GM12878 (cell line): ENCODE results near the gene SAMD3. TPM values are rescaled to one million over a fixed set of nuclear protein-coding genes. Genes with fewer than 3 reads are reported as not detected.

Experiments
- ATAC-seq: fragments of 200-7000 bp; cut with Tn5 transposase; 3 replicates; pipeline ENCODE4 v1.9.1; 2020; ENCODE audit warnings: mild to moderate bottlenecking, moderate library complexity
- BruUV-seq: library from RNA; stranded (reverse); fragments of 400-500 nt; replicated peaks from 2 replicates; lab custom pipeline; 2021; lab: Mats Ljungman, UMichigan
- CTCF ChIA-PET: fragments of 300-600 bp; sonication (Branson Sonifier 250); formaldehyde crosslinking; extraction: SDS; loops from one replicate; lab custom pipeline; 2021; ENCODE audit warnings: inconsistent platforms; lab: Yijun Ruan, JAX
- POLR2A ChIA-PET: fragments of 350-600 bp; formaldehyde crosslinking; extraction: SDS; loops from one replicate; lab custom pipeline; 2021; ENCODE audit warnings: inconsistent platforms; lab: Charles Lee
- RAD21 ChIA-PET: fragments of 300-600 bp; sonication (Branson Sonifier 250); formaldehyde crosslinking; loops from one replicate; lab custom pipeline; 2023; ENCODE audit warnings: antibody characterized with exemption; ENCODE audit not compliant: unreplicated experiment; lab: Charles Lee
- SMC1A ChIA-PET: fragments of 300-600 bp; sonication (Branson Sonifier 250); formaldehyde crosslinking; loops from one replicate; lab custom pipeline; 2023; ENCODE audit not compliant: unreplicated experiment, uncharacterized antibody; lab: Charles Lee
- DNase-seq: peaks from one replicate; pipeline ENCODE4 v3.0.0-alpha.2; 2011; ENCODE audit warnings: low read depth, low spot score
- FAIRE-seq: peaks from 3 replicates; lab custom pipeline; 2011; peaks lifted over from hg19 to GRCh38; lab: Jason Lieb, UNC
- H2AFZ ChIP-seq: 2 replicates; pipeline ENCODE4 v1.6.0; 2011; ENCODE audit warnings: low read depth, low read length, control low read depth; ENCODE audit not compliant: control insufficient read depth
- H3K27ac ChIP-seq: 2 replicates; pipeline ENCODE4 v1.5.1; 2011; ENCODE audit warnings: control low read depth; ENCODE audit not compliant: control insufficient read depth, insufficient read depth
- H3K27me3 ChIP-seq, 2 experiments: replicated peaks in 1 of 2; 2 replicates each; pipeline versions ENCODE4 v1.6.0 to v1.6.1; 2011; ENCODE audit warnings: low read length in 1 of 2; ENCODE audit not compliant: control insufficient read depth in 2 of 2, insufficient read depth in 2 of 2
- H3K36me3 ChIP-seq, 2 experiments: 2 replicates each; pipeline ENCODE4 v1.5.1; 2011; ENCODE audit warnings: low read length in 1 of 2; ENCODE audit not compliant: control insufficient read depth in 2 of 2, insufficient read depth in 2 of 2
- H3K4me1 ChIP-seq: 2 replicates; pipeline ENCODE4 v1.6.1; 2011; ENCODE audit warnings: mild to moderate bottlenecking, low read length, moderate library complexity, mixed read lengths; ENCODE audit not compliant: control insufficient read depth, insufficient read depth
- H3K4me2 ChIP-seq: 2 replicates; pipeline ENCODE4 v1.6.0; 2011; ENCODE audit warnings: control low read depth; ENCODE audit not compliant: control insufficient read depth, insufficient read depth
- H3K4me3 ChIP-seq: fragments of 200-600 bp; sonication (generic); 2 replicates; pipeline ENCODE4 v1.5.1; 2016
- H3K79me2 ChIP-seq: 2 replicates; pipeline ENCODE4 v1.6.0; 2011; ENCODE audit warnings: low read length; ENCODE audit not compliant: control insufficient read depth, insufficient read depth
- H3K9ac ChIP-seq: 2 replicates; pipeline ENCODE4 v1.8.0; 2011; ENCODE audit warnings: low read length, control low read depth, mixed read lengths; ENCODE audit not compliant: control insufficient read depth, insufficient read depth
- H3K9me3 ChIP-seq: replicated peaks from 3 replicates; pipeline ENCODE4 v1.5.1; 2011; ENCODE audit warnings: mild to moderate bottlenecking, low read length; ENCODE audit not compliant: control insufficient read depth, insufficient read depth
- H4K20me1 ChIP-seq: 2 replicates; pipeline ENCODE4 v1.6.0; 2011; ENCODE audit not compliant: control insufficient read depth, insufficient read depth
- GABPA ChIP-seq: IDR thresholded peaks from 2 replicates; pipeline ENCODE4 v1.6.1; 2014; ENCODE audit warnings: antibody characterized with exemption, low read depth, mild to moderate bottlenecking, inconsistent platforms
- HDGF ChIP-seq: fragments of 450-650 bp; IDR thresholded peaks from 2 replicates; pipeline ENCODE4 v1.6.1; 2016; ENCODE audit warnings: antibody characterized with exemption
- KAT2A ChIP-seq: conservative IDR thresholded peaks from 2 replicates; pipeline ENCODE4 v1.6.1; 2011; ENCODE audit warnings: low read depth, low read length; ENCODE audit not compliant: control insufficient read depth
- NFYB ChIP-seq: IDR thresholded peaks from 2 replicates; pipeline ENCODE4 v1.6.1; 2011; ENCODE audit warnings: low read depth, mild to moderate bottlenecking, low read length, improper control_type of control experiment, moderate library complexity; ENCODE audit not compliant: insufficient read depth
- POU2F2 ChIP-seq: IDR thresholded peaks from 3 replicates; pipeline ENCODE4 v1.6.1; 2011; ENCODE audit warnings: low read depth, mild to moderate bottlenecking, low read length, borderline replicate concordance
- SREBF2 ChIP-seq: IDR thresholded peaks from 2 replicates; pipeline ENCODE4 v1.6.1; 2012; ENCODE audit warnings: mild to moderate bottlenecking, low read length
- TBL1XR1 ChIP-seq: IDR thresholded peaks from 2 replicates; pipeline ENCODE4 v1.6.1; 2012; ENCODE audit warnings: low read depth, low read length, improper control_type of control experiment
- WGBS: methylation state at CpG from one replicate; pipeline ENCODE4 v1.1.6; 2016; ENCODE audit warnings: low lambda C conversion rate; ENCODE audit not compliant: insufficient replicate concordance, insufficient coverage; ENCODE audit errors: missing lambda C conversion rate; 5-methylcytosine and 5-hydroxymethylcytosine counted together
- in situ Hi-C: fragments of 300-500 bp; cut with MboI; formaldehyde crosslinking; loops from 9 replicates; pipeline ENCODE4 v1.14.3; 2018; ENCODE audit warnings: mixed read lengths
- intact Hi-C: fragments of 100-400 bp; cut with micrococcal nuclease; formaldehyde crosslinking; loops from one replicate; pipeline ENCODE4 v1.14.2; 2022; ENCODE audit not compliant: unreplicated experiment
- polyA plus RNA-seq, 11 experiments: library from polyadenylated mRNA; depleted of rRNA in 4 of 11; unstranded in 6 of 11; stranded (reverse) in 5 of 11; fragments of >200 nt; fragmentation: Nextera tagmentation in 4 of 11; fragmentation: Illumina TruSeq in 1 of 11; extraction: Ambion mirVana in 4 of 11; extraction: Trizol in 1 of 11; gene quantifications; 1 replicate in 1 of 11; 2 replicates in 10 of 11; pipeline versions ENCODE4 v1.2.1 to v1.2.3, GENCODE V29; 2011 to 2016; ENCODE audit warnings: inconsistent platforms in 2 of 11, missing spikeins in 2 of 11, low read depth in 1 of 11
- total RNA-seq, 4 experiments: library from RNA; depleted of rRNA in 3 of 4; stranded (reverse); fragments of >200 nt in 3 of 4; fragmentation: Illumina TruSeq in 1 of 4; extraction: Trizol in 1 of 4; gene quantifications; 2 replicates each; pipeline versions ENCODE4 v1.2.1 to v1.2.3, GENCODE V29; 2013 to 2021
- TF ChIP-seq, protein P1 (sequence below): fragments of 450-650 bp; conservative IDR thresholded peaks from 2 replicates; pipeline ENCODE4 v1.6.1; 2017; ENCODE audit warnings: mild to moderate bottlenecking, moderate library complexity
- TF ChIP-seq, protein P2 (sequence below): fragments of 150-350 bp; IDR thresholded peaks from 2 replicates; pipeline ENCODE4 v1.6.1; 2016; ENCODE audit warnings: low read depth, low read length
- TF ChIP-seq, protein P3 (sequence below): IDR thresholded peaks from 2 replicates; pipeline ENCODE4 v1.6.1; 2011; ENCODE audit warnings: mild to moderate bottlenecking, low read depth, low read length, moderate library complexity; ENCODE audit not compliant: insufficient replicate concordance
- TF ChIP-seq, protein P4 (sequence below): fragments of 450-650 bp; IDR thresholded peaks from 2 replicates; pipeline ENCODE4 v1.6.1; 2017; ENCODE audit warnings: antibody characterized with exemption, mild to moderate bottlenecking, moderate library complexity

The SAMD3 gene
- total and polyA plus RNA-seq, 10 of the 15 experiments (the other 5 are each of a cell fraction or from before 2014, with no cell fraction given), result 0.04 to 2.3 (median 0.39) TPM; not detected in 2

DNA sequence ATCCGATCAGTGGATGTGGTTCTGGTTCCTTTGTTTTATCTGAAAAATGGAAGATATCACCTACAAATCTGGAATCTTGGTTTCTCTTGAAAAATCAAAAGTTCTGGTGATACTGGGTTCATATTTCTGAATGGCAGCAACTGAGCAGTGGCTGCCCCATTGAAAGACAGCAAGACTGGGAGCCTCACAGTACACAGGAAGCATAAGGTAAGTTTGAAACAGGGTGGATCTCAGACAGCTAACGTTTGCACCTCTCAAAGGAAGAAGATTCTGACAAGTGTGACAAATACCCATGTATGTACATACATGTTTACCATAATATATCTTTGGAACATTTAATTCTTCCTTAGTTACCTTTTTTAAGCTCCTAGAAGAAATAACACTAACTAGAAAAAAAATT lies at the start of gene SAMD3 (continued):
- TF ChIP-seq, protein P1, sequence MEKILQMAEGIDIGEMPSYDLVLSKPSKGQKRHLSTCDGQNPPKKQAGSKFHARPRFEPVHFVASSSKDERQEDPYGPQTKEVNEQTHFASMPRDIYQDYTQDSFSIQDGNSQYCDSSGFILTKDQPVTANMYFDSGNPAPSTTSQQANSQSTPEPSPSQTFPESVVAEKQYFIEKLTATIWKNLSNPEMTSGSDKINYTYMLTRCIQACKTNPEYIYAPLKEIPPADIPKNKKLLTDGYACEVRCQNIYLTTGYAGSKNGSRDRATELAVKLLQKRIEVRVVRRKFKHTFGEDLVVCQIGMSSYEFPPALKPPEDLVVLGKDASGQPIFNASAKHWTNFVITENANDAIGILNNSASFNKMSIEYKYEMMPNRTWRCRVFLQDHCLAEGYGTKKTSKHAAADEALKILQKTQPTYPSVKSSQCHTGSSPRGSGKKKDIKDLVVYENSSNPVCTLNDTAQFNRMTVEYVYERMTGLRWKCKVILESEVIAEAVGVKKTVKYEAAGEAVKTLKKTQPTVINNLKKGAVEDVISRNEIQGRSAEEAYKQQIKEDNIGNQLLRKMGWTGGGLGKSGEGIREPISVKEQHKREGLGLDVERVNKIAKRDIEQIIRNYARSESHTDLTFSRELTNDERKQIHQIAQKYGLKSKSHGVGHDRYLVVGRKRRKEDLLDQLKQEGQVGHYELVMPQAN, result no peak

DNA sequence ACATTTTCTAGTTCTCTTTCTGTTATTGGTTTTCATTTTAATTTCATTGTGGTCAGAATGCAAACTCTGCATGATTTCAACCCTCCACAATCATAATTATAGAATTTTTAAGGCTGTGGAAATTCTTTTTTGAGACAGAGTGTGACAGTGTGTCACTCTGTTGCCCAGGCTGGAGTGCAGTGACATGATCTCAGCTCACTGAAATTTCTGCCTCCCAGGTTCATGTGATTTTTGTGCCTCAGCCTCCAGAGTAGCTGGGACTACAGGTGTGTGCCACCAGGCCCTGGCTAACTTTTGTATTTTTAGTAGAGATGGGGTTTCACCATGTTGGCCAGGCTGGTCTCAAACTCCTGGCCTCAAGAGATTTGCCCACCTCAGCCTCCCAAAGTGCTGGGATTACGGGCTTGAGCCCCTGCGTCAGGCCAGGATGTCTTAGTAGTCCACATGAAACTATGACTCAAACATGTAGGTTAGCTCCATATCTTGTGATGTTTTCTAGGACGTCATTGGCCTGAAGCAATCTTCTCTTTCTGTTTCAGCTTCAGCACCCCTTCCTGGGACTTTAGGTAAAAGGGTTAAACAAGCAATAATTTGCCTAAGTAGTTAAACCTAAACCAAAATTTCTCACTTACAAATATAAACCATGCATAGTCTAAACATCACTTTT lies 47.4 kb upstream of the SAMD3 start:
- SMC1A ChIA-PET, result interaction anchor here (1.4 to 1.7 kb wide), 3 partner anchors 9 to 14 kb away, joined by 4 to 8 read pairs (median 4); no protein-coding TSS in a partner anchor
- Histone ChIP-seq H3K27ac (peak overlapping the region; percentile 61), H3K9me3 (peaks cover 18% of the 10 kb centered on the region), H3K4me3 (no peak overlapping the region), H3K79me2 (no peaks in the 10 kb centered on the region; the same call in none of the 2 replicates), H3K27me3 (no peaks in the 10 kb centered on the region), H3K4me2 (peak overlapping the region; percentile 32; the same call in 1 of the 2 replicates), H2AFZ (no peak overlapping the region), H3K9ac (peak overlapping the region; percentile 27), H3K36me3 (no peaks in the 10 kb centered on the region; a peak in 1 of 4 replicates), H4K20me1 (no peaks in the 10 kb centered on the region), H3K4me1 (0 out of 2 replicates have a peak, but pooled peaks cover 6% of the 10 kb centered on the region)
- ATAC-seq (peak; percentile 95), DNase-seq (no peak), FAIRE-seq (no peak)
- CTCF ChIA-PET, result no interaction called here
- BruUV-seq, result no TSS peak
- in situ Hi-C loops, result no loop called here
- POLR2A ChIA-PET, result no interaction called here
- RAD21 ChIA-PET, result interaction anchor here (0.6 kb wide), 1 partner anchor 36 kb away, joined by 3 read pairs; no protein-coding TSS in a partner anchor
- intact Hi-C loops, result no loop called here
- WGBS, result 13% methylated on average over 3 of the region's 3 CpGs
- TF ChIP-seq SREBF2 (no peak), KAT2A (no peak), NFYB (no peak), TBL1XR1 (no peak), GABPA (no peak), HDGF (no peak), POU2F2 (no peak)
- TF ChIP-seq, protein P2, sequence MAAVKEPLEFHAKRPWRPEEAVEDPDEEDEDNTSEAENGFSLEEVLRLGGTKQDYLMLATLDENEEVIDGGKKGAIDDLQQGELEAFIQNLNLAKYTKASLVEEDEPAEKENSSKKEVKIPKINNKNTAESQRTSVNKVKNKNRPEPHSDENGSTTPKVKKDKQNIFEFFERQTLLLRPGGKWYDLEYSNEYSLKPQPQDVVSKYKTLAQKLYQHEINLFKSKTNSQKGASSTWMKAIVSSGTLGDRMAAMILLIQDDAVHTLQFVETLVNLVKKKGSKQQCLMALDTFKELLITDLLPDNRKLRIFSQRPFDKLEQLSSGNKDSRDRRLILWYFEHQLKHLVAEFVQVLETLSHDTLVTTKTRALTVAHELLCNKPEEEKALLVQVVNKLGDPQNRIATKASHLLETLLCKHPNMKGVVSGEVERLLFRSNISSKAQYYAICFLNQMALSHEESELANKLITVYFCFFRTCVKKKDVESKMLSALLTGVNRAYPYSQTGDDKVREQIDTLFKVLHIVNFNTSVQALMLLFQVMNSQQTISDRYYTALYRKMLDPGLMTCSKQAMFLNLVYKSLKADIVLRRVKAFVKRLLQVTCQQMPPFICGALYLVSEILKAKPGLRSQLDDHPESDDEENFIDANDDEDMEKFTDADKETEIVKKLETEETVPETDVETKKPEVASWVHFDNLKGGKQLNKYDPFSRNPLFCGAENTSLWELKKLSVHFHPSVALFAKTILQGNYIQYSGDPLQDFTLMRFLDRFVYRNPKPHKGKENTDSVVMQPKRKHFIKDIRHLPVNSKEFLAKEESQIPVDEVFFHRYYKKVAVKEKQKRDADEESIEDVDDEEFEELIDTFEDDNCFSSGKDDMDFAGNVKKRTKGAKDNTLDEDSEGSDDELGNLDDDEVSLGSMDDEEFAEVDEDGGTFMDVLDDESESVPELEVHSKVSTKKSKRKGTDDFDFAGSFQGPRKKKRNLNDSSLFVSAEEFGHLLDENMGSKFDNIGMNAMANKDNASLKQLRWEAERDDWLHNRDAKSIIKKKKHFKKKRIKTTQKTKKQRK, result no peak
- TF ChIP-seq, protein P3, sequence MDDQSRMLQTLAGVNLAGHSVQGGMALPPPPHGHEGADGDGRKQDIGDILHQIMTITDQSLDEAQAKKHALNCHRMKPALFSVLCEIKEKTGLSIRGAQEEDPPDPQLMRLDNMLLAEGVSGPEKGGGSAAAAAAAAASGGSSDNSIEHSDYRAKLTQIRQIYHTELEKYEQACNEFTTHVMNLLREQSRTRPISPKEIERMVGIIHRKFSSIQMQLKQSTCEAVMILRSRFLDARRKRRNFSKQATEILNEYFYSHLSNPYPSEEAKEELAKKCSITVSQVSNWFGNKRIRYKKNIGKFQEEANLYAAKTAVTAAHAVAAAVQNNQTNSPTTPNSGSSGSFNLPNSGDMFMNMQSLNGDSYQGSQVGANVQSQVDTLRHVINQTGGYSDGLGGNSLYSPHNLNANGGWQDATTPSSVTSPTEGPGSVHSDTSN, result no peak
- TF ChIP-seq, protein P4, sequence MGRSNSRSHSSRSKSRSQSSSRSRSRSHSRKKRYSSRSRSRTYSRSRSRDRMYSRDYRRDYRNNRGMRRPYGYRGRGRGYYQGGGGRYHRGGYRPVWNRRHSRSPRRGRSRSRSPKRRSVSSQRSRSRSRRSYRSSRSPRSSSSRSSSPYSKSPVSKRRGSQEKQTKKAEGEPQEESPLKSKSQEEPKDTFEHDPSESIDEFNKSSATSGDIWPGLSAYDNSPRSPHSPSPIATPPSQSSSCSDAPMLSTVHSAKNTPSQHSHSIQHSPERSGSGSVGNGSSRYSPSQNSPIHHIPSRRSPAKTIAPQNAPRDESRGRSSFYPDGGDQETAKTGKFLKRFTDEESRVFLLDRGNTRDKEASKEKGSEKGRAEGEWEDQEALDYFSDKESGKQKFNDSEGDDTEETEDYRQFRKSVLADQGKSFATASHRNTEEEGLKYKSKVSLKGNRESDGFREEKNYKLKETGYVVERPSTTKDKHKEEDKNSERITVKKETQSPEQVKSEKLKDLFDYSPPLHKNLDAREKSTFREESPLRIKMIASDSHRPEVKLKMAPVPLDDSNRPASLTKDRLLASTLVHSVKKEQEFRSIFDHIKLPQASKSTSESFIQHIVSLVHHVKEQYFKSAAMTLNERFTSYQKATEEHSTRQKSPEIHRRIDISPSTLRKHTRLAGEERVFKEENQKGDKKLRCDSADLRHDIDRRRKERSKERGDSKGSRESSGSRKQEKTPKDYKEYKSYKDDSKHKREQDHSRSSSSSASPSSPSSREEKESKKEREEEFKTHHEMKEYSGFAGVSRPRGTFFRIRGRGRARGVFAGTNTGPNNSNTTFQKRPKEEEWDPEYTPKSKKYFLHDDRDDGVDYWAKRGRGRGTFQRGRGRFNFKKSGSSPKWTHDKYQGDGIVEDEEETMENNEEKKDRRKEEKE, result no peak
